Thoracic aorta (tissue), 2 donors: Measurements from ENCODE around the gene ABCA13. TPM values are rescaled to one million over a fixed set of nuclear protein-coding genes. Genes with fewer than 3 reads are reported as not detected.

ENCODE experiments used
- ATAC-seq: fragments of 150-250 bp; one replicate; pipeline ENCODE4 v1.8.0; 2017; ENCODE audit warnings: low read depth; ENCODE audit not compliant: insufficient number of reproducible peaks, low FRiP score
- DNase-seq: peaks from one replicate; pipeline ENCODE4 v3.0.0-alpha.2; 2020; ENCODE audit warnings: low spot score
- H3K27ac ChIP-seq, 2 donors: fragments of 200-600 bp; sonication (generic); 1 replicate in 1 of 2; 2 replicates in 1 of 2; pipeline ENCODE4 v1.5.1; 2016; ENCODE audit warnings: mild to moderate bottlenecking in 2 of 2, moderate library complexity in 2 of 2
- H3K27me3 ChIP-seq: fragments of 200-600 bp; sonication (generic); replicated peaks from 2 replicates; pipeline ENCODE4 v1.6.0; 2016; ENCODE audit warnings: mild to moderate bottlenecking; ENCODE audit not compliant: insufficient read depth
- H3K36me3 ChIP-seq: fragments of 200-600 bp; sonication (generic); one replicate; pipeline ENCODE4 v1.5.1; 2016
- H3K4me1 ChIP-seq, 2 donors: fragments of 200-600 bp; sonication (generic); 1 replicate in 1 of 2; 2 replicates in 1 of 2; pipeline versions ENCODE4 v1.5.1 to v1.6.0; 2016; ENCODE audit warnings: low read depth in 2 of 2, mild to moderate bottlenecking in 1 of 2; ENCODE audit not compliant: control insufficient read depth in 1 of 2
- H3K4me3 ChIP-seq: fragments of 200-600 bp; sonication (generic); 2 replicates; pipeline ENCODE4 v1.5.1; 2016; ENCODE audit warnings: mild to moderate bottlenecking
- H3K9me3 ChIP-seq: fragments of 200-600 bp; sonication (generic); 2 replicates; pipeline ENCODE4 v1.5.1; 2016
- CTCF ChIP-seq: fragments of 200-600 bp; sonication (generic); IDR thresholded peaks from one replicate; pipeline ENCODE4 v1.5.1; 2019; ENCODE audit warnings: antibody characterized with exemption
- total RNA-seq, 2 donors: library from RNA; depleted of rRNA; stranded (reverse); fragments of >200 nt; gene quantifications; one replicate each; pipeline versions ENCODE4 v1.1.0 to v1.2.3, GENCODE V29; 2016

ABCA13 gene
- total RNA-seq, 2 donors from 2014 or later, result not detected

GRCh38 chr7:48427671-48428070, 256.4 kb downstream of the ABCA13 start:
- ATAC-seq, result no peak
- no peak for DNase-seq
- no peak for TF ChIP-seq CTCF

GRCh38 chr7:48428091-48428684, 256.9 kb downstream of the ABCA13 start:
- DNase-seq, result no peak
- Histone ChIP-seq H3K9me3 (no peaks in the 10 kb centered on the region), H3K4me3 (no peak overlapping the region), H3K27ac (no peak overlapping the region), H3K36me3 (no peaks in the 10 kb centered on the region), H3K27me3 (no peaks in the 10 kb centered on the region), H3K4me1 (no peaks in the 10 kb centered on the region)
- TF ChIP-seq CTCF, result no peak
- no peak for ATAC-seq

More at GRCh38 chr7:48427671-48428070, 256.4 kb downstream of the ABCA13 start:
- no peaks in the 10 kb centered on the region for H3K9me3 ChIP-seq
- H3K4me3 ChIP-seq, result no peak overlapping the region
- no peaks in the 10 kb centered on the region for H3K4me1 ChIP-seq
- H3K27ac ChIP-seq, result no peak overlapping the region
- no peaks in the 10 kb centered on the region for H3K27me3 ChIP-seq
- no peaks in the 10 kb centered on the region for H3K36me3 ChIP-seq

- ATAC-seq (no peak), DNase-seq (no peak)
- Histone ChIP-seq H3K4me1 (no peaks in the 10 kb centered on the region), H3K4me3 (no peak overlapping the region), H3K27ac (no peak overlapping the region), H3K9me3 (no peaks in the 10 kb centered on the region), H3K36me3 (no peaks in the 10 kb centered on the region), H3K27me3 (no peaks in the 10 kb centered on the region)
- TF ChIP-seq CTCF, result no peak
Observed at GRCh38 chr7:48429117-48429516, 257.9 kb downstream of the ABCA13 start.

- Histone ChIP-seq H3K27me3 (no peaks in the 10 kb centered on the region), H3K4me3 (no peak overlapping the region), H3K27ac (no peak overlapping the region), H3K36me3 (no peaks in the 10 kb centered on the region), H3K9me3 (no peaks in the 10 kb centered on the region), H3K4me1 (no peaks in the 10 kb centered on the region)
- DNase-seq (no peak), ATAC-seq (no peak)
- no peak for TF ChIP-seq CTCF
Observed at GRCh38 chr7:48438206-48438605, 266.9 kb downstream of the ABCA13 start.

- ATAC-seq (no peak), DNase-seq (no peak)
- no peak overlapping the region for H3K4me3 ChIP-seq
Observed at GRCh38 chr7:48441848-48442492, 270.7 kb downstream of the ABCA13 start.

More at GRCh38 chr7:48441848-48442492, 270.7 kb downstream of the ABCA13 start:
- Histone ChIP-seq H3K4me1 (no peaks in the 10 kb centered on the region), H3K36me3 (no peaks in the 10 kb centered on the region), H3K9me3 (no peaks in the 10 kb centered on the region), H3K27ac (no peak overlapping the region), H3K27me3 (no peaks in the 10 kb centered on the region)
- no peak for TF ChIP-seq CTCF
